ENCODE measurements around the gene TTC24. TPM values are rescaled to one million over a fixed set of nuclear protein-coding genes. Genes with fewer than 3 reads are reported as not detected.
"Not testable (repeated sequence)": the region's sequence is repeated elsewhere in the genome, so short reads cannot be mapped to it uniquely, and the experiment has no call there.

The TTC24 gene
- total and polyA plus RNA-seq, 4 donors = not detected

- 1% methylated on average over 35 of the region's 45 CpGs for WGBS (ENCODE audit: insufficient coverage)
- no peaks in the 10 kb centered on the region for H3K36me3 ChIP-seq (ENCODE audit: control insufficient read depth, insufficient read depth, low read length)
Measured at GRCh38 chr1:156625436-156626078, 46.0 kb downstream of the TTC24 start.

DNA sequence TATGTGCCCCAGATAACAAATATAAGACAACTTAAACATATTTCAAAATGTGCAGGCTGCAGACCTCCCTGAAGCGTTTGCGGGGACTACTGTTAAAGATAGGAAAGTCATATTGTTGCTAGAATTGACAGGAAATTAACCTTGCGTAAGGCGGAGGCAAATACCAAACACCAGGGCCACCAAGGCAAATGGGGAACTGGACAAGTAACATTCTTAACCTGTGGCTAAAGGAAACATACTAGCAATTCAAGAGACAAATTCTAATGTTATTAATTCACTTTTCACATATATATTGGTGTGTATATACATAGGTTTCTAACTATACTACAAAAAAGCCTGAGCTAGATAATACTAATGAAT is 46.5 kb downstream of the TTC24 start:
- Histone ChIP-seq H3K27ac (ENCODE audit: low read depth, low read length) (no peak overlapping the region), H3K4me1 (ENCODE audit: control insufficient read depth, insufficient read depth, low read length) (peaks cover 32% of the 10 kb centered on the region), H3K27me3 (ENCODE audit: control insufficient read depth, insufficient read depth, low read length) (peaks cover 35% of the 10 kb centered on the region), H3K36me3 (ENCODE audit: control insufficient read depth, insufficient read depth, low read length) (no peaks in the 10 kb centered on the region), H3K4me3 (ENCODE audit: low read depth, low read length) (no peak overlapping the region), H3K9me3 (ENCODE audit: control insufficient read depth, insufficient read depth, low read length) (no peaks in the 10 kb centered on the region)
- DNase-seq (ENCODE audit: low read depth in 4 of 6, low spot score in 6 of 6) = no peak
- no CpG with 5 or more reads among the region's 4 CpGs for whole genome bisulfite sequencing (ENCODE audit: insufficient coverage)

More at GRCh38 chr1:156625436-156626078, 46.0 kb downstream of the TTC24 start:
- no peaks in the 10 kb centered on the region for H3K9me3 ChIP-seq (ENCODE audit: control insufficient read depth, insufficient read depth, low read length)
- peaks cover 32% of the 10 kb centered on the region for H3K4me1 ChIP-seq (ENCODE audit: control insufficient read depth, insufficient read depth, low read length)
- peaks cover 35% of the 10 kb centered on the region for H3K27me3 ChIP-seq (ENCODE audit: control insufficient read depth, insufficient read depth, low read length)
- DNase-seq (ENCODE audit: low read depth in 4 of 6, low spot score in 6 of 6) = peak in 3 of 6 donors; percentile 65 to 90 (median 85)
- H3K4me3 ChIP-seq (ENCODE audit: low read depth, low read length) = peak overlapping the region; percentile 20
- H3K27ac ChIP-seq (ENCODE audit: low read depth, low read length) = no peak overlapping the region

GRCh38 chr1:156627313-156627880 is 47.9 kb downstream of the TTC24 start:
- Histone ChIP-seq H3K36me3 (ENCODE audit: control insufficient read depth, insufficient read depth, low read length) (no peaks in the 10 kb centered on the region), H3K27me3 (ENCODE audit: control insufficient read depth, insufficient read depth, low read length) (peaks cover 35% of the 10 kb centered on the region), H3K4me3 (ENCODE audit: low read depth, low read length) (no peak overlapping the region), H3K4me1 (ENCODE audit: control insufficient read depth, insufficient read depth, low read length) (peaks cover 32% of the 10 kb centered on the region), H3K27ac (ENCODE audit: low read depth, low read length) (no peak overlapping the region), H3K9me3 (ENCODE audit: control insufficient read depth, insufficient read depth, low read length) (no peaks in the 10 kb centered on the region)
- 90% methylated on average over 2 of the region's 2 CpGs for WGBS (ENCODE audit: insufficient coverage)
- DNase-seq (ENCODE audit: low read depth in 4 of 6, low spot score in 6 of 6) = peak in 2 of 6 donors; percentile 57 to 69

- no peak overlapping the region for H3K27ac ChIP-seq (ENCODE audit: low read depth, low read length)
- WGBS (ENCODE audit: insufficient coverage) = 100% methylated on average over 1 of the region's 8 CpGs
- peaks cover 16% of the 10 kb centered on the region for H3K27me3 ChIP-seq (ENCODE audit: control insufficient read depth, insufficient read depth, low read length)
Measured at GRCh38 chr1:156629823-156630449, 50.4 kb downstream of the TTC24 start.

DNA sequence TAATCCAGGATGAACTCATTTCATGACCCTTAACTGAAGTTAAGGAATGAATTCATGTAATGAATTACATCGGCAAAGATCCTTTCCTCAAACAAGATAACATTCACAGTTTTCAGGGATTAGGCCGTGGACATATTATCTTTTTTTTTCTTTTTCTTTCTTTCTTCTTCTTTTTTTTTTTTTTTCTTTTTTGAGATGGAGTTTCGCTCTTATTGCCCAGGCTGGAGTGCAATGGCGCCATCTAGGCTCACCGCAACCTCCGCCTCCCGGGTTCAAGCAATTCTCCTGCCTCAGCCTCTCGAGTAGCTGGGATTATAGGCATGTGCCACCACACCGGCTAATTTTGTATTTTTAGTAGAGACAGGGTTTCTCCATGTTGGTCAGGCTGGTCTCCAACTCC is 51.6 kb downstream of the TTC24 start:
- H3K4me1 ChIP-seq (ENCODE audit: control insufficient read depth, insufficient read depth, low read length) = peaks cover 12% of the 10 kb centered on the region
- not testable (repeated sequence) for DNase-seq (ENCODE audit: low read depth in 4 of 6, low spot score in 6 of 6); H3K36me3 ChIP-seq (ENCODE audit: control insufficient read depth, insufficient read depth, low read length); H3K9me3 ChIP-seq (ENCODE audit: control insufficient read depth, insufficient read depth, low read length); H3K27ac ChIP-seq (ENCODE audit: low read depth, low read length); H3K27me3 ChIP-seq (ENCODE audit: control insufficient read depth, insufficient read depth, low read length); H3K4me3 ChIP-seq (ENCODE audit: low read depth, low read length)
- WGBS (ENCODE audit: insufficient coverage) = 41% methylated on average over 3 of the region's 9 CpGs

More at GRCh38 chr1:156629823-156630449, 50.4 kb downstream of the TTC24 start:
- no peak for DNase-seq (ENCODE audit: low read depth in 4 of 6, low spot score in 6 of 6)
- no peaks in the 10 kb centered on the region for H3K36me3 ChIP-seq (ENCODE audit: control insufficient read depth, insufficient read depth, low read length)
- H3K4me1 ChIP-seq (ENCODE audit: control insufficient read depth, insufficient read depth, low read length) = peaks cover 22% of the 10 kb centered on the region
- no peaks in the 10 kb centered on the region for H3K9me3 ChIP-seq (ENCODE audit: control insufficient read depth, insufficient read depth, low read length)
- no peak overlapping the region for H3K4me3 ChIP-seq (ENCODE audit: low read depth, low read length)

DNA sequence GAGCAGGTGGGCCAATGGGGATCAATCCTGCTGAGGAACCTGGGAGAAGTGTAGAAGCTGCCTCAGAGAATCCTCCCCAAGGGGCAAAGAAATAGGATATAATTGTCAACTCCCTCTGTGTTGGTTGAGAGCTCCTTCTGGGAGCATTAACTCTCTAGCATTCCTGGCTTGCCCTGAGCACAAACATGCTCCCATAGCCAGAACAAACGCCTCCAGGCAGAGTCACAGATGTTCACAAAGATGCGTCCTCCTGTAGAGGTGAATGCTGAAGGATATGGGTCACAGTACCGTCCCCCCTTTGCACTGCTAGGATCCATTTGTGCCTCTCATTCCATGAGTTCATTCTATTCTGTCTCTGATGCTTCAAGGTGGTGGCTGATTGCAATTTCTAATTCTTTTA is 52.8 kb downstream of the TTC24 start:
- no CpG with 5 or more reads among the region's 3 CpGs for WGBS (ENCODE audit: insufficient coverage)
- no peak overlapping the region for H3K4me3 ChIP-seq (ENCODE audit: low read depth, low read length)
- no peak overlapping the region for H3K27ac ChIP-seq (ENCODE audit: low read depth, low read length)
- DNase-seq (ENCODE audit: low read depth in 4 of 6, low spot score in 6 of 6) = no peak
- H3K9me3 ChIP-seq (ENCODE audit: control insufficient read depth, insufficient read depth, low read length) = no peaks in the 10 kb centered on the region
- no peaks in the 10 kb centered on the region for H3K36me3 ChIP-seq (ENCODE audit: control insufficient read depth, insufficient read depth, low read length)
- no peaks in the 10 kb centered on the region for H3K27me3 ChIP-seq (ENCODE audit: control insufficient read depth, insufficient read depth, low read length)
- H3K4me1 ChIP-seq (ENCODE audit: control insufficient read depth, insufficient read depth, low read length) = peaks cover 20% of the 10 kb centered on the region

Other genes with a start within 250 kb of the TTC24 start
- 100 to 1,000 TPM; 248 to 258 TPM for gene CCT3, start 241.4 kb upstream of the TTC24 start, total RNA-seq
- 100 to 1,000 TPM; 231 to 250 TPM for gene CCT3, start 241.4 kb upstream of the TTC24 start, polyA plus RNA-seq (ENCODE audit: insufficient read length in 2 of 2)
- not detected for gene TSACC, start 241.2 kb upstream of the TTC24 start, total RNA-seq
- 1 to 10 TPM in 1 of 2 donors, under 1 TPM in 1; 0.79 to 1.7 TPM for gene TSACC, start 241.2 kb upstream of the TTC24 start, polyA plus RNA-seq (ENCODE audit: insufficient read length in 2 of 2)
- gene RHBG, start 210.5 kb upstream of the TTC24 start, total RNA-seq = not detected
- gene RHBG, start 210.5 kb upstream of the TTC24 start, polyA plus RNA-seq (ENCODE audit: insufficient read length in 2 of 2) = under 1 TPM; 0.26 to 0.81 TPM
- gene MEF2D, start 78.9 kb upstream of the TTC24 start, total RNA-seq = 10 to 100 TPM in 1 of 2 donors, 1 to 10 TPM in 1; 5.7 to 13.2 TPM
- 10 to 100 TPM; 21.8 to 28.9 TPM for gene MEF2D, start 78.9 kb upstream of the TTC24 start, polyA plus RNA-seq (ENCODE audit: insufficient read length in 2 of 2)
- 1 to 10 TPM; 4.9 to 7.3 TPM for gene IQGAP3, start 7.2 kb upstream of the TTC24 start, total RNA-seq
- gene IQGAP3, start 7.2 kb upstream of the TTC24 start, polyA plus RNA-seq (ENCODE audit: insufficient read length in 2 of 2) = 10 to 100 TPM in 1 of 2 donors, 1 to 10 TPM in 1; 6.8 to 10.4 TPM
- gene NAXE, start 12.1 kb downstream of the TTC24 start, total RNA-seq = 100 to 1,000 TPM in 1 of 2 donors, 10 to 100 TPM in 1; 53.5 to 113 TPM
- gene NAXE, start 12.1 kb downstream of the TTC24 start, polyA plus RNA-seq (ENCODE audit: insufficient read length in 2 of 2) = 100 to 1,000 TPM; 107 TPM
- gene GPATCH4, start 21.8 kb downstream of the TTC24 start, total RNA-seq = 1 to 10 TPM; 9.5 to 9.7 TPM
- gene GPATCH4, start 21.8 kb downstream of the TTC24 start, polyA plus RNA-seq (ENCODE audit: insufficient read length in 2 of 2) = 10 to 100 TPM; 41.7 to 44.5 TPM
- 1 to 10 TPM; 7.3 to 9.4 TPM for gene HAPLN2, start 39.7 kb downstream of the TTC24 start, total RNA-seq
- 10 to 100 TPM; 37.7 to 38.8 TPM for gene HAPLN2, start 39.7 kb downstream of the TTC24 start, polyA plus RNA-seq (ENCODE audit: insufficient read length in 2 of 2)
- gene BCAN, start 62.4 kb downstream of the TTC24 start, total RNA-seq = 100 to 1,000 TPM; 181 to 240 TPM
- 1,000 to 10,000 TPM in 1 of 2 donors, 100 to 1,000 TPM in 1; 973 to 1,252 TPM for gene BCAN, start 62.4 kb downstream of the TTC24 start, polyA plus RNA-seq (ENCODE audit: insufficient read length in 2 of 2)
- 10 to 100 TPM; 37.9 to 61.8 TPM for gene NES, start 97.7 kb downstream of the TTC24 start, total RNA-seq
- gene NES, start 97.7 kb downstream of the TTC24 start, polyA plus RNA-seq (ENCODE audit: insufficient read length in 2 of 2) = 100 to 1,000 TPM in 1 of 2 donors, 10 to 100 TPM in 1; 96.9 to 111 TPM
- gene CRABP2, start 125.9 kb downstream of the TTC24 start, total RNA-seq = 100 to 1,000 TPM in 1 of 2 donors, 10 to 100 TPM in 1; 35.6 to 482 TPM
- 100 to 1,000 TPM in 1 of 2 donors, 10 to 100 TPM in 1; 37.7 to 139 TPM for gene CRABP2, start 125.9 kb downstream of the TTC24 start, polyA plus RNA-seq (ENCODE audit: insufficient read length in 2 of 2)
- 10 to 100 TPM in 1 of 2 donors, 1 to 10 TPM in 1; 8.1 to 27.4 TPM for gene METTL25B, start 148.7 kb downstream of the TTC24 start, total RNA-seq
- gene METTL25B, start 148.7 kb downstream of the TTC24 start, polyA plus RNA-seq (ENCODE audit: insufficient read length in 2 of 2) = 10 to 100 TPM; 35.9 to 36.0 TPM
- gene ISG20L2, start 149.0 kb downstream of the TTC24 start, total RNA-seq = 10 to 100 TPM in 1 of 2 donors, 1 to 10 TPM in 1; 9.2 to 25.9 TPM
- gene ISG20L2, start 149.0 kb downstream of the TTC24 start, polyA plus RNA-seq (ENCODE audit: insufficient read length in 2 of 2) = 10 to 100 TPM; 38.1 to 39.2 TPM
- 10 to 100 TPM; 22.9 to 61.1 TPM for gene MRPL24, start 161.4 kb downstream of the TTC24 start, total RNA-seq
- gene MRPL24, start 161.4 kb downstream of the TTC24 start, polyA plus RNA-seq (ENCODE audit: insufficient read length in 2 of 2) = 10 to 100 TPM; 54.5 to 59.8 TPM
- gene HDGF, start 172.0 kb downstream of the TTC24 start, total RNA-seq = 100 to 1,000 TPM in 1 of 2 donors, 10 to 100 TPM in 1; 69.8 to 197 TPM
- 100 to 1,000 TPM; 154 to 161 TPM for gene HDGF, start 172.0 kb downstream of the TTC24 start, polyA plus RNA-seq (ENCODE audit: insufficient read length in 2 of 2)
- 10 to 100 TPM; 23.9 to 37.1 TPM for gene PRCC, start 187.8 kb downstream of the TTC24 start, total RNA-seq
- 100 to 1,000 TPM; 105 to 110 TPM for gene PRCC, start 187.8 kb downstream of the TTC24 start, polyA plus RNA-seq (ENCODE audit: insufficient read length in 2 of 2)
- under 1 TPM in 1 of 2 donors, not detected in 1; 0.33 TPM for gene SH2D2A, start 237.1 kb downstream of the TTC24 start, total RNA-seq
- gene SH2D2A, start 237.1 kb downstream of the TTC24 start, polyA plus RNA-seq (ENCODE audit: insufficient read length in 2 of 2) = under 1 TPM; 0.51 to 0.53 TPM

Data from spinal cord (tissue), 10 donors.